ENCODE measurements around the gene INSIG1.

Gene INSIG1

GRCh38 chr7:155298288-155298833 lies 683 bp downstream of the INSIG1 start:
- H3K27me3 ChIP-seq (ENCODE audit: insufficient read depth, low read length, poor library complexity): no peaks in the 10 kb centered on the region
- H4K20me1 ChIP-seq (ENCODE audit: insufficient read depth, low read length): peaks cover 53% of the 10 kb centered on the region
- H2AFZ ChIP-seq (ENCODE audit: low read depth, low read length): peak overlapping the region; percentile 20; the same call in 1 of the 2 replicates
- H3K79me2 ChIP-seq (ENCODE audit: insufficient read depth, low read length): peaks cover 58% of the 10 kb centered on the region
- H3K27ac ChIP-seq (ENCODE audit: low read length): peak overlapping the region; percentile 99
- peak overlapping the region; percentile 95 for H3K4me2 ChIP-seq (ENCODE audit: insufficient read depth, low read length)
- H3K9me3 ChIP-seq (ENCODE audit: insufficient read depth, low read length, severe bottlenecking): no peaks in the 10 kb centered on the region
- ATAC-seq (ENCODE audit: insufficient read depth, low read depth): peak; percentile 2; the same call in 2 of the 3 replicates
- H3K9ac ChIP-seq (ENCODE audit: low read depth, low read length): peak overlapping the region; percentile 96
- TF ChIP-seq, protein P1, sequence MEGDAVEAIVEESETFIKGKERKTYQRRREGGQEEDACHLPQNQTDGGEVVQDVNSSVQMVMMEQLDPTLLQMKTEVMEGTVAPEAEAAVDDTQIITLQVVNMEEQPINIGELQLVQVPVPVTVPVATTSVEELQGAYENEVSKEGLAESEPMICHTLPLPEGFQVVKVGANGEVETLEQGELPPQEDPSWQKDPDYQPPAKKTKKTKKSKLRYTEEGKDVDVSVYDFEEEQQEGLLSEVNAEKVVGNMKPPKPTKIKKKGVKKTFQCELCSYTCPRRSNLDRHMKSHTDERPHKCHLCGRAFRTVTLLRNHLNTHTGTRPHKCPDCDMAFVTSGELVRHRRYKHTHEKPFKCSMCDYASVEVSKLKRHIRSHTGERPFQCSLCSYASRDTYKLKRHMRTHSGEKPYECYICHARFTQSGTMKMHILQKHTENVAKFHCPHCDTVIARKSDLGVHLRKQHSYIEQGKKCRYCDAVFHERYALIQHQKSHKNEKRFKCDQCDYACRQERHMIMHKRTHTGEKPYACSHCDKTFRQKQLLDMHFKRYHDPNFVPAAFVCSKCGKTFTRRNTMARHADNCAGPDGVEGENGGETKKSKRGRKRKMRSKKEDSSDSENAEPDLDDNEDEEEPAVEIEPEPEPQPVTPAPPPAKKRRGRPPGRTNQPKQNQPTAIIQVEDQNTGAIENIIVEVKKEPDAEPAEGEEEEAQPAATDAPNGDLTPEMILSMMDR (IDR thresholded peaks at IDR 0.05; ENCODE audit: borderline replicate concordance, extremely low read depth, low read length, poor library complexity, severe bottlenecking): no peak
- no peak for TF ChIP-seq EZH2 (IDR thresholded peaks at IDR 0.05; ENCODE audit: borderline replicate concordance, low read depth, low read length, severe bottlenecking)
- H3K4me1 ChIP-seq (ENCODE audit: insufficient read depth, low read length): peaks cover 55% of the 10 kb centered on the region
- peaks cover 50% of the 10 kb centered on the region for H3K36me3 ChIP-seq (ENCODE audit: insufficient read depth, low read length)
- H3K4me3 ChIP-seq (ENCODE audit: low read depth in 1 of 2, low read length in 2 of 2): peak overlapping the region; percentile 85 to 92
- DNase-seq: no peak

- Histone ChIP-seq H3K27me3 (ENCODE audit: insufficient read depth, low read length, poor library complexity) (no peaks in the 10 kb centered on the region), H3K9ac (ENCODE audit: low read depth, low read length) (peak overlapping the region; percentile 96), H3K4me2 (ENCODE audit: insufficient read depth, low read length) (peak overlapping the region; percentile 95), H2AFZ (ENCODE audit: low read depth, low read length) (peak overlapping the region; percentile 20; the same call in 1 of the 2 replicates), H3K27ac (ENCODE audit: low read length) (peak overlapping the region; percentile 99), H3K4me3 (ENCODE audit: low read depth in 1 of 2, low read length in 2 of 2) (peak overlapping the region; percentile 85 to 92), H4K20me1 (ENCODE audit: insufficient read depth, low read length) (peaks cover 59% of the 10 kb centered on the region), H3K79me2 (ENCODE audit: insufficient read depth, low read length) (peaks cover 64% of the 10 kb centered on the region), H3K9me3 (ENCODE audit: insufficient read depth, low read length, severe bottlenecking) (no peaks in the 10 kb centered on the region), H3K36me3 (ENCODE audit: insufficient read depth, low read length) (peaks cover 56% of the 10 kb centered on the region), H3K4me1 (ENCODE audit: insufficient read depth, low read length) (peaks cover 61% of the 10 kb centered on the region)
- TF ChIP-seq EZH2 (IDR thresholded peaks at IDR 0.05; ENCODE audit: borderline replicate concordance, low read depth, low read length, severe bottlenecking): no peak
- TF ChIP-seq, protein P1 (IDR thresholded peaks at IDR 0.05; ENCODE audit: borderline replicate concordance, extremely low read depth, low read length, poor library complexity, severe bottlenecking): no peak
- ATAC-seq (ENCODE audit: insufficient read depth, low read depth) (peak; percentile 81), DNase-seq (peak; percentile 98)
Observed at GRCh38 chr7:155298834-155299534, 1.3 kb downstream of the INSIG1 start.

DNA sequence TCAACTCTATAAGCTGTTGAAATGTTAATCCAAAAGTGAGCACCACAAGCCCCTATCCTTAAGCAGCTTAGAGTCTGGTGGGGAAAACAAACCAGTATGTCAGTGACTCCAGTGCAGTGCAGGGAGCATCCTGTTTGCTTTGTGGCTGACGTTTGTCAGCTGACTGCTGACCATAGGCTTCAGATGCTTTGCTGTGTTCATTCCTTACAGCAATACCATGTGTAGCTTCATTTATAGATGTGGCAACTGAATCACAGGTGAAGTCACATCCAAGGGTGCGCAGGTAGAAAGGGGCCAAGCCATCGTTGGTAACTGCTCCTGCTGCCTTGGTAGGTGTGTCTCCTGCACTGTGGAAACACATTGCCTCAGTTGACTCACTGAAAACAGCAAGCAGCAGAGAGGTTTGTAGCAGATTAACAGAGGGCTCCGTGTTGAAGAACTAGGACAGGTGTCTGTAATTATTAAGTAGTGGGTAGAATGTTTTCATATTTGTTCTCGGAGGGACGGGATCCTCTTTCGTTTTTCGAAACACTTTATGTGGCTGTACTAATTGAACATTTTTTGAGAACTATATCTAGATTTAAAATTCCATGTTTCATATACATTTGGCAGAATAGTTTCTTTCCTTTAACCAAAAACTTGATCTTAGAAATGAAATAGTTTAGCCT lies 2.0 kb downstream of the INSIG1 start:
- no peaks in the 10 kb centered on the region for H3K9me3 ChIP-seq (ENCODE audit: insufficient read depth, low read length, severe bottlenecking)
- H4K20me1 ChIP-seq (ENCODE audit: insufficient read depth, low read length): peaks cover 66% of the 10 kb centered on the region
- H3K4me3 ChIP-seq (ENCODE audit: low read depth in 1 of 2, low read length in 2 of 2): peak overlapping the region; percentile 46 to 85
- H2AFZ ChIP-seq (ENCODE audit: low read depth, low read length): no peak overlapping the region
- H3K4me2 ChIP-seq (ENCODE audit: insufficient read depth, low read length): peak overlapping the region; percentile 95
- H3K27ac ChIP-seq (ENCODE audit: low read length): peak overlapping the region; percentile 94
- peaks cover 71% of the 10 kb centered on the region for H3K79me2 ChIP-seq (ENCODE audit: insufficient read depth, low read length)
- H3K27me3 ChIP-seq (ENCODE audit: insufficient read depth, low read length, poor library complexity): no peaks in the 10 kb centered on the region
- H3K36me3 ChIP-seq (ENCODE audit: insufficient read depth, low read length): peaks cover 63% of the 10 kb centered on the region
- ATAC-seq (ENCODE audit: insufficient read depth, low read depth) (no peak), DNase-seq (no peak)
- peaks cover 64% of the 10 kb centered on the region for H3K4me1 ChIP-seq (ENCODE audit: insufficient read depth, low read length)
- H3K9ac ChIP-seq (ENCODE audit: low read depth, low read length): peak overlapping the region; percentile 72
- TF ChIP-seq, protein P1 (IDR thresholded peaks at IDR 0.05; ENCODE audit: borderline replicate concordance, extremely low read depth, low read length, poor library complexity, severe bottlenecking): no peak
- TF ChIP-seq EZH2 (IDR thresholded peaks at IDR 0.05; ENCODE audit: borderline replicate concordance, low read depth, low read length, severe bottlenecking): no peak

Data from DND-41 (cell line).